Measurements from ENCODE around the gene FRMPD1.

The FRMPD1 gene

DNA sequence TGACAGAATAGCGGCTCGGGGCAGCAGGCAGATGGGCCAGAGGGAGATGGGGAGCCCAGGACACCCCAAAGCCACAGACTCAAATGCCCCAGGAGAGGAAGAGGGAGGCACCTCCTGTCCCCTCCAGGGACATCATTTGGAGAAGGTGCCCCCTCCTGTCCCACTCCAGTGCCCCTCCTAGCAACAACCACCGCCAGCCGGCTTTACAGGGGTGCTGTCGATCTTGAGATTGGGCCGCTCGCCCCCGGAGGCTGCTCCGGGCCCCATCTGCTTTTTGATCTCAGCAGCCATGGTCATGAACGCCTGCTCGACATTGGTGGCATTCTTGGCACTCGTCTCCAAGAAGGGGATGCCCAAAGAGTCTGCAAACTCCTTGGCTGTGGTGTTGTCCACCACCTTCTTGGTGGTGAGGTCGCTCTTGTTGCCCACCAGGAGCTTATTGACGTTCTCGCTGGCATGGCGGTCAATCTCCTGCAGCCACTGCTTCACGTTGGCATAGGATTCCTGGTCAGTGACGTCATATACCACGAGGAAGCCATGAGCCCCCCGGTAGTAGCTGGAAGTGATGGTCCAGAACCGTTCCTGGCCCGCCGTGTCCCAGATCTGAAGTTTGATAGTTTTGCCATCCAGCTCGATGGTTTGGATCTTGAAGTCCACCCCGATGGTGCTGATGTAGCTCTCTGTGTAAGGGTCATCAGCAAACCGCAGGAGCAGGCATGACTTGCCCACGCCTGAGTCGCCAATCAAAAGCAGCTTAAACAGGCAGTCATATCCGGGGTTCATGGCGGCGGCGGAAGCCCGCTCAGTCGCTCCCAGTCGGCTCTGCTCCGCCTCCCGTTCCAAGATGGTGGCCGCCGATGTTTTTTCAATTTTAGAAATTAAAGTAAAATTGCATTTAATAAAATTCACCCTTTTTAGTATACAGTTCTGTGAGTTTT, 14.0 kb upstream of the FRMPD1 start:
- no peak for DNase-seq

DNA sequence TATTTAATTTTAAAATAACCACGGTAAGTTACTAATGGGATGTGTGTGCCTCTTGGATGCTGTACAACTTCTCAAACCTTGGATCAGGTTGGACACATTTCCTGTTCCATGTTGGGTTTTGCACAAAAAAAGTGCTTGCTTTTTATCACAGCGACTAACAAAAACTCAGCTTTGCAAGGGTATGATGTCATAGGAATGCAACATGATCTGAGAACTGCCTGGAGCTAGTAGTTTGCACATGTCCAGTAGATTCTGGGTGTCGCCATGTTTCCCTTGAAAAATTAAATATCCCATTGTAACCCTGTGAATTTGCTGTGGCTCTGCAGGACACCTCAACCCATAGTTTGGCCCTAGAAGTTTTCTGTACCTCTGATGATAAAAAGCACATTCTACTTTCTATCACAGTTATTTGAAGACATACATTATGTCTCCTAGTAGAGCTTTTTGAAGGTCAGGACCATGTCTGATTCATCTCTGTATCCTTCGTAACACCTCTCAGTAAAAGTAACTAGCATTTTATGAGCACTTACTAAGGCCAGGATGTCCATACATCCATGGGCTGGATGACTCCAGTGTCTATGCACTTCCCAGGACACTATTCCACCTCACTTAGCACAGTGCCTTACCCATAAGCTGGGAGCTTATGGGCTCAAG, 11.5 kb upstream of the FRMPD1 start:
- no peak for DNase-seq

DNA sequence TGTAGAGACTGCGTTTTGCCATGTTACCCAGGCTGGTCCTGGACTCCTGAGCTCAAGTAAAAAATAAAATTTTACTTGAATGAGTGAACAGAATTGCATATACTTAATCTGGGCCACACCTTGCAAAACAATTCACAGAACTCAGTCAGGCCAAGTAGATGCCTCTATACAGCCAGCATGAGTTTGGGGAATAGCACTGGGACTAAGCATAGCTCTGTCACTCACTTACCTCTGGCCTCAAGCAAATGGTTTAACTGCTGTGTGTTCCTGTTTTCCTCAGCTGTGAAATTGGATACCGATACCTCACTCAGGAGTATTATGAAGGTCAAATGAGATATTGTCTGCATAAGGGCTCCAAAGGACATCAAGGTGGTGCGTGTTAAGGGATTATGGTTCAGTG, 10.9 kb upstream of the FRMPD1 start:
- no peak for DNase-seq

DNA sequence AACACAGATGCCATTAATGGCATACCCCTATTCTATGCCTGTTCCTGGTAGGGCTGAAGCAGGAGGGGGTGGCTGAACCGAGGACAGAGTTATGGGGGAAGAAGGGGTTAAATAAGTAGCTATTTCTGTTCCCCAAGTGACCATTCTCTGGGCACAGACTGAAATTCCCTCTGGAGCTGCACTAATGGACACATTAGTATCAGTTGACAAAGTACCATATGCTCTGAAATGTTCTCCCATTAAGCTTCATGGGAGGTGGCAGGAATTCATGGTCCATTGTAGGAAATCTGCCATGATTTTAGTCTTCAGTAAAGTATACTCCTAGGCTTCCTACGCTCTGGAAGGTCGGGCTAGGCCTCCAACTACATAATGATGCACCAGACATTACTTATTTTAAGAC, 10.5 kb upstream of the FRMPD1 start:
- DNase-seq: no peak

DNA sequence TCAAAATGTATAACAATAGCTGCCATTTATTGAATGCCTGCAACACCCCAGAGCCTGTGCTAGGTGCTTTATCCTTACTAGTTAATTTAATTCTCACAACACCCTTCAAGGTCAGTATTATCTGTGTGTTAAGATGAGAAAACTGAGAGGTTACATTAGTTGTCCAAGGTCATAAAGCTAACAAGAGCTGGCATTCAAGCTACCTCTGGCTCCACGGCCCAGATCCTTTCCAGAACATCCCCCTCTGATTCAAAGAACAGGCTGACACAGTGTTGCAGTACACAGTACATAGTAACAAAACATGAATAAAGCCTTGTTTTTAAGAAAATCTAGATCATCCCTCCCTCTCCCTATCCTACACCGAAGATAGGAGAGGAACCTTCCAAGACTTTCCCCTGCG, 9.4 kb upstream of the FRMPD1 start:
- DNase-seq: no peak

DNA sequence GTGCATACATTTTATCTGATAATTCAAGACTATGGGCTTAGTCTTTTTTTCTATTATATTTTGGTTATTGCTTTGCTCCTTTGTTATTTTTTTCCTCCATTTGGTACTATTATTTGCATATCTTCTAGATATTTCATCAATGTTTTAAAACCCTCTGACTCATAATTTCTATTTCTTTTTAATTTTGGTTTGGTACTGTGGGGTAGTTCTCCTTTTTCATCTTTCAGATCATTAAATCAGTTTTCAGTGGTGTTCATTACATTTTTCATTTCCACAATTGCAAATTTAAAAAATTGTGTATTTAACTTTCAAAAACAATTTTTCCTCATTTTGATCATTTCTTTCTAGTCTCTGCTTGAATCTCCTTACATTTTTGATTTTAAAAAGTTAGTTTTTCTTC, 7.5 kb upstream of the FRMPD1 start:
- DNase-seq: no peak

DNA sequence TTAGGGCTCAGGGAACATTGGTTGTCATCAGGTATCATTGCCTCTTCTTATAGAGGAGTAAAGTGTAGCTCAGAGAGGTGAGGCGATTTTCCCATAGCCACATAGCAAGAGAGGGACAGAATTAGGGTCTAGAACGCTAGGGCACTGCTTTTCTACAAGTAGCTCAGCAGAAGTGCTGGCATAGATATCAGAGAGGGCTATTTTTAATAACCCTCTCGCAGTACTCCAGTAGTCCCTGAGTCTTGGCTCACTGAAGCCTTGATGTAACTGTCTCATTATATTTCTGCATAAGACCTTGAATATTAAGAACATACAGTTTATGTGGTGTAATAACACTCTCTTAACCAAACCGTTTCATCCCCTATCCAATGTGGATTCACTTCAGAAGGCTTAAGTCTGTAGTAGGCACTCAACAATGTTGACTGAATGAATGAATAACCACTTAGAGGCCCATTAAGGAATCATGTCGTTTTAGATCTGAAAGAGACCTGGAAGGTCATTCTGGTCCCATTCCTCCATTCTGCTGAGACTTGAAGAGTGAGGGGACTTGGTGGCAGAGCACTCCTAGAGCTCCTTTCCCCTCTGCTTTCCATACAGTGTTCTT, 4.7 kb upstream of the FRMPD1 start:
- no peak for DNase-seq

DNA sequence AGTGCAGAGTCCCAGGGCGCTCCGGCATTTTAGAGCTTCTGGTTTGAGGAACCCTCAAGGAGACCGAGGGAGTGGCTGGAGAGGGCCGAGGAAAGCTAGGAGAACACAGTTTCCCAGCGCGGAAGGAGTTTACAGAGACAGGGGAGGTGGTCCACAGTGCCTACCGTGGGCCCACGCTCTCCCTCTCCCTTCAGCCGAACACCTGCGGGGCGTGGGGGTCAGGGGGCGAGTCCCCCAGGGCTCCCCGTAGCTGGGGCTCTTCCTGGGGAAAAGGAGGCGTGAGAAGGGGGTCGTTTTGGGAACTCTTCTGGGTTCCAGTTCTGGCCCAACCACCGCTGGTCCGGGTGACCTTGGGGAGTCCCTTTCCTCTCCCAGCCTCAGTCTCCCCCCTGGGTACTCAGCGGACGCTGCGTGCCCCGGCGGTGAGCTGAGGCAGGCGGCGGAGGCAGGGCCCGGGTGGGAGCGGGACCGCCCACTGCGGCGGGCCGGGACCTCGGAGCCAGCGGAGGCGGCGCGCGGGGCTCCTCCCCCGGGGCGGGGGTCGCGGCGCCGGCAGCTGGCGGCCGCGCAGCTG, 368 bp upstream of the FRMPD1 start:
- DNase-seq: no peak

DNA sequence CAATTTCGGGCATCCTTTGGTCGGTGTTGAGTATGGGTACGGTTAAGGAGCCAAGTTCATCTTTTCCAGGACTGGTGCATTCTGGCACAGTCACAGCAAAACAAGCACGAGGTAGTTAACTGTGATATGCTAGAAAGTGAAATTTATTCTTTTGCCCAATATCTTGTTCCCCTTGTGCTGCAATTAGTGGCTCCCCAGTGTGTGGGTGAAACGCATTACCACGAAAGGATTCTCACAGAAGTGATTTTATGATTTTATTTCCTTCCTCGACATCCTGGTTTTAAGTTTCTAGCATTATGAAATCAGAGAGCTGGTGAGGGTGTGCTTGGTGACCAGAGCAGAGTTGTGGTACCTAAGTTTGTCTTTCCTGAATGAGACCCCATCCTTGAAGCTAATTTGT, 1.5 kb downstream of the FRMPD1 start:
- DNase-seq: peak; percentile 32

DNA sequence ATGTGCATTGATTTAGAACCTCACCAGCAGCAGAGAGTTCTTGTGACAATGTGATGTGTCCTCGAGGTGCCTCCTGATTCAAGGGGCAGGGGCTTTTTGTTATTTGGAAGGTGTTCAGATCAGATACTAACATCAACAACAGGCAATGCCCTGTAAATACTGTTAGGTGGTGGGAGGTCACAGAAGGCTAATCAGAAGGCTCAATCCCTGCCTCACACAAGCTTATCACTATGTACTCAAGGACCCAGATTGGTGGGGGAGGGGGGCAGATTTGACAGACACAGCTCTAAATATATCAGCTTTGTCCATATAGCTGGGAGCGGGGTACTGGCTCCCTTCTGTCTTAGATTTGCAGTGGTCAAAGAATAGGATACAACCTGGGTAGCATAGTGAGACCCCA, 2.6 kb downstream of the FRMPD1 start:
- no peak for DNase-seq

DNA sequence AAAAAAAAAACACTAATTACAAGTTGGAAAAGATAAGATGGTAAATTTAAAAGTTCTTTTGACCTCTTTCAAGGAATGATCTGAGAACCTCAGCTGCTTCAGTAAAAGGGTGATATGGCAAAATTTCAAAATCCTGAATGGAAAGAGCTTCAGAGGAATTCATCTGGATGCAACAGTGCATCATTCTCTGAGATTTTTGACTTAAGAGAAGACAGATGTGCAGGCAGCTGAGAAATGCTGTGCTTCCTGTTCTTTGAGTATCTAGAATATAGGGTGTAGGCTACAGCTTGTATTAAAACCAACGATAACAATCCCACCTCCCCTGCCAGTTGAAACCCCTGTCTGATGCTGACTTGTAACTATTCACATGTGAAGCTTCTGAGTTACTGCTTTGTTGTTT, 6.2 kb downstream of the FRMPD1 start:
- DNase-seq: no peak

DNA sequence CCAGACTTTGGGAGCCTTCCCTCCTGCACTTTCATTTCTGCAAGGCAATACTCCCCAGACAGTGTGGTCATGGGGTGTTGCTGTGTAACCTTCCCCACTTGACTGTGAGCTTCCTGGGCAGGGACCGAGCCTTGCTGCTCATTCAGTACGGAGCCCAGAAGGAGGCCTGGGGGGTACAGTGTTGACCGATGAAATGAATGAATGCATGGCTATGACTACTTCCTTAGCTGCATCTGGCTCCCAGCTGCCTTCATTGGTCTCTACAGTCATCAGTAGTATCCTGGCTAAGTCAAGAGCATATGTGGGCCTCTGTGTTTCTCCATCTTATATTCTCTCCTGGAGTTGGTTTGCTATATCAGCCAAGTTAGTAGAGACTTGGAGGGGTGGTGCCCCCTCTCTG, 9.9 kb downstream of the FRMPD1 start:
- DNase-seq: no peak

DNA sequence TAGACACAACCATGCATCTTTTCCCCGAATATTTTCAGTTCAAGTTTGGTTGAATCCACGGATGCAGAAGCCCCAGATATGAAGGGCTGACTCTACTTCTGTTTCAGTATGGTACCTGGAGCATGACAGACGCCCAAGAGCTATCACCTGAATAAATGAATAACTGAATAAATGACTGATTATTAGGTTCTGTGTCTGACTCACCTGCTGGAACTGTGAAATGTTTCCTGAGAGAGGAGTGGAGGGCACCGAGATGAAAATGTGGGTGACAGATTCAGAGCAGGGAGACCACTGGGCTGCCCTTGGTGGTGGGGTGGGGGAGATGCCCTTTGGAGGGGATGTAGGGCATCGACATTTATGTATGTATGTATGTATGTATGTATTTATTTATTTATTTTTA, 13.2 kb downstream of the FRMPD1 start:
- no peak for DNase-seq

DNA sequence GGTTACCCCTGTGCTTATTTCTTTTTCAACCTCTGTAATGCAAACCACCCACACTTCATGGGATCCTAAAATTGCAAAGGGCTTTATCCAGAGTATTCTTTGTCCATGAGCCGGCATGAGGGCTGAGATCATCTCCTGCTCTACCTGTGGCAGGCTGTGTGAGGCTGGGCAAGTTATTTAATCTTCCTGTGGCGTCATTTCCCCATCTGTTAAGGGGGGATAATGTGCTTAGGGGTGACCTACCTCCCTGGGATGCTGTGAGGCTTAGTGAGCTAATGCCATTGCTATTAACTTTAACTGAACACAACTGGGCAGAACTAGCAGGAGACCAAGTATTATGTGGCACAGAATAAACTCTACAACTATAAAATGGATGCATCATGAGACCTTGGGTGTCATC, 17.0 kb downstream of the FRMPD1 start:
- DNase-seq: no peak

DNA sequence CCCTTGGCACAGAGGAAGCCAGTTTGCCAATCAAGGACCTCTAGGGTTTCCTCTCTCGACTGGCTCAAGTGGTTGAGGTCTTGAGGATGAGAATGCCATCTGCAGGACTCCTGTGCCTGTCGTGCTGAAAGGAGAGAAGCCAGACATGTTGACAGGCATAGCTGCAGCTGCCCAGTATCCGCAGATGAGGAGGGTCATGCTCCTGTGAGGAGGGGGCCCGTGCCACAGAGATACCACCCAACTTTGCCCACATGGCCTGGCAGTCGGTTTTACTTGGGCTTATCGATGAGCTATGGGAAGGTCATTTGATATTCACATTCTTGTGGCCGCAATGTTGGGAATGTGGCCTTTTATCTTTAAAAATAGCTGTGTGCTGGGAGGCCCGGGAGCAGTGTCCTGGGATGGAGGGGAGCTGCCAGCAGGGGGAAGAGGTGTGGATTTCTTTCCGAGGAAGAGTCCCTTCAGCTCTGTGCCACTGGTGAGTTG, 17.4 kb downstream of the FRMPD1 start:
- no peak for DNase-seq

DNA sequence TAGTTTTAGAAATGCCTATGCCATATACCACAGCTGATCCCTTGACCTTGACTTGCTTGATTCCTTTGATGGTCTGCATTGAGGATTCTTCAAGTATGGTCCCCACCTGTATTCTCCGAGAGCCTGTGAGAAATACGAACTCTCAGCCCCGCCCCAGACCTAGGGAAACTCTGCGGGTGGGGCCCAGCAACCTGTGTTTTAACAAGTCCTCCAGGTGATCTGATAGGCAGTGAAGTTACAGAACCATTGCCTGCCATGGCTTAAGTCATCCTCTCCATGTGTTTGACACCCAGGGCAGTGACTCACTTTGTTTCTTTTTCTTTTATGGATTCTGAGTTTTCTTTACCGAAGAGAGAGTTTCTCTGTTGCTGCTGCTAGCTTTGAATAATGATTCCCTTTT, 18.5 kb downstream of the FRMPD1 start:
- no peak for DNase-seq

DNA sequence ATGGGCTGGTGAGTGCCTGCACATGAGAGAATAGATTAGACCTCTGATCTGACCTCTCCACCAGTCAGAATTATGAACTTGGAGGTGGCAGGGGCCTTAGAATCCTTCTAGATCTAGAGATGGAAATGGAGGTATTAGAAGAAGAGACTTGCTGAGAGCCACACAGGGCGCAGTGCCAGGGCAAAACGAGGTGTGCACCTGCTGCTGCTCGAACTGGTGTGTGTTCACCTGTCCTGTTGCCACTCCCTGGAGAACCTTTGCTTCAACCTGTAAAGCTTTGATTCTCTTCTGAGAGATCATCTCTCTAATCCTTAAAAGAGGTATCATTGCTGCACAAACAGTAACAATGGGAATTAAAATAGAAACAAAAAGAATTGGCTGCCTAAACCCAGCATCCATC, 24.9 kb downstream of the FRMPD1 start:
- DNase-seq: no peak

DNA sequence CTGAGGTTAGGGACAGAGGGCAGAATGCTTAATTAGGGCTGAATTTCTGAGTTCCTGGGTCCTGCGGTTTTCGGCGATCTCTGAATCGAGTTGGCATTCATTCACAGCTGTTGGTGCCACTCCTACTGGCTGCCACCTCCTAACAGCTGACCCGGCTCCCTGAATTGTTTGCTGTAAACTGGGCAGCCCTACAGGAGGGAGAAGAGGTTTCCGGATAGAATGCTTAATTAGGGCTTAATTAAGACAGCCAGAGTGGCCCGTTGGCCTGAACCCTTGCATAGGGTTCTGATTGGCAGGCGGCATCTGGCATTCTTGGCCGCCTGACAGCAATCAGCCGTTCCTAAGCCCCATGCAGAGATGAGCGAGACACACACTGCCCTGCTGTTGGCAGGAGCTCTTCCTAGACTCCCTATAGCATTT, 25.7 kb downstream of the FRMPD1 start:
- DNase-seq: no peak

DNA sequence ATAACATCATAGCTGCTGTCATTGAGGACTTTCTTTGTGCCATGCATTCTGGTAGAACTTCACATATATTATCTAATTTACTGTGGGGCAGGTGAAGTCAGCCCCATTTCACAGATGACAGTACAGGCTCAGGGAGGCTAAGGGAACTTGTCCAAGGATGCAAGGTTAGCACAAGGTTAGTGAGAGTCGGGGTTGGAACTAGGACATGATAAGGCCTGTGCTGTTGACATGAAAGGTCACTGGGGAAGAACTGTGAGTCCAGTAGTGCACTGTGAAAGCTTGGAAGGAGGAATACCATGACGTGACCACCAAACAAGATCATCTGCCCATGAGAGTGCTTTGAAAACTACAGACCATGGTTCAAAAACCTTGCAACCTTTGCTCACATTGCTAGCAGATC, 26.7 kb downstream of the FRMPD1 start:
- no peak for DNase-seq

DNA sequence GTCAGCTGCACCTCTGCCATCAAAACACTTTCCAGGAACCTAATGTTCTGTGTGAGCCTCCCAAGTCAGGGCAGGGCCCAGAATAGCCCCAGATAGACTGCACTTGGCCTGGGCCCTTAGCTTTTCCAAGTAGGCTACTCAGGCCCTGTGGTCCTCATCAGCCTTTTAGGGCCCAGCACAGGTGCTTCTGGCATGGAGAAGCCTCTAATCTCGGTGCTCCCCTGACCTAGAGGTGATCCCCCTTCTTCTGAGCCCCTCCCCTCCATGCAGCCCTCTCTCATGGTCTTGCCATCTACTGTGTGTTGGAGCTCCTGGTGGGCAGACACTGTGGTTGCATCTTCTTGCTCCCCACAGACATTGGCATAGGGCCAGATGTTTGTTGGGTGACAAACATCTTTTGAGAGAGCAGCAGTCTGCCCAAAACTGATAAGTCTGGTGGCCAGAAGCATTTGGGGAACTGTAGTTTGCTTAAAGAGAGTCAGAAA, 28.1 kb downstream of the FRMPD1 start:
- DNase-seq: no peak

DNA sequence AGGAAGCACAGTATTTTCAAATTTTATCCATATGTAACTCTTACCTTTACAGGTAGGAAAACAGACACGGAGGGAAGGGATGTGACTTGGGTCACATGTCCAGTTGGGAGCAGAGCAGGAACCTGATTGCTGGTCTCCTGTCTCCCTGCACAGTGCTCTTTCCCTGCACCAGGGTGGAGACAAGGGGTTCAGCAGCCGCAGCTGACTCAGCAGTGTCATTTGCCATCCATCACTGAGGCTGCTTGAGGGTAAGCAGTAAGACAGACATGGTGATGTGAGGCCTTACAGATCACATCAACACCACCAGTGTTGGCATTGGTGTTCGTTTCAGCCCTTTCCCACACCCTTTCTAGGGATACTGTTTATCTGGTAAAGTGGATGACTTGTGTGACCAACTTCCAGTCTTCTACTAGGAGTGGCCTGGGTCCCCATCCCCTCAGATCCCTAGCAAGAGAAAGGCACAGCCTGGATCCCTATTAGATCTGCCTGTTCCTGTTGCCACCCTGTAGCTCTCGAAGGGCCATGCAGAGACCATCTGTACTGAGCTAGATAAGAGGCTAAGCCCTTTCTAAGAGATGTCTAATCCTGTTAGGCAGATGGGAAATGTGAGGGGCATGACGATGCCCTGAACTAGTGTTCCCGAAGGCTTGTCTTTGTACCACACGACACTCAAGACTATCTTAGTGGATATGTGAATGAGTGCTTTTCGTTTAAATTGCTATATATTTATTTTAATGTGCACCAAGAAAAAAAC, 29.1 kb downstream of the FRMPD1 start:
- no peak for DNase-seq

DNA sequence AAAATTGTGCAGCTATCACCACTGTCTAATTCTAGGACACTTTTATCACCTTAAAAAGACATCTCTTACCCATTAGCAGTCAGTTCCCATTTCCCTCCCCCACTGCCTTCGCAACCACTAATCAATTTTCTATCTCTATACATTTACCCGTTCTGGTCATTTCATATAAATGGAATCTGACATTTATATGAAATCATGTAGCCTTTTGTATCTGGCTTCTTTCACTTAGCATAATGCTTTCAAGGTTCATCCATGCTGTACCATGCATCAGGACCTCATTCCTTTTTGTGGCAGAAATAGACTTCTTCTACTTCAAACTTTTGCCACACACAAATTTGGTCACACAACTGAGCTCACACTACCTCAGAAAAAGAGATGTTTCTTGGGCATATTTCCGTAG, 32.2 kb downstream of the FRMPD1 start:
- DNase-seq: no peak
